DND-41 (cell line): ENCODE results near the gene ZDHHC14.

Experiments
- ATAC-seq: fragments of 200-7000 bp; cut with Tn5 transposase; 3 replicates; pipeline ENCODE4 v1.9.1; 2021; ENCODE audit warnings: low read depth; ENCODE audit not compliant: insufficient read depth
- DNase-seq: peaks from one replicate; pipeline ENCODE4 v3.0.0-alpha.2; 2020
- H2AFZ ChIP-seq: 2 replicates; pipeline ENCODE4 v1.6.0; 2012; ENCODE audit warnings: low read depth, low read length
- H3K27ac ChIP-seq: 2 replicates; pipeline ENCODE4 v1.5.1; 2012; ENCODE audit warnings: low read length, inconsistent platforms
- H3K27me3 ChIP-seq: fragments of 200-600 bp; sonication (generic); 2 replicates; pipeline ENCODE4 v1.6.0; 2012; ENCODE audit warnings: low read length, mild to moderate bottlenecking, inconsistent platforms; ENCODE audit not compliant: insufficient read depth, poor library complexity
- H3K36me3 ChIP-seq: 2 replicates; pipeline ENCODE4 v1.5.1; 2012; ENCODE audit warnings: low read length, inconsistent platforms; ENCODE audit not compliant: insufficient read depth
- H3K4me1 ChIP-seq: 2 replicates; pipeline ENCODE4 v1.5.1; 2012; ENCODE audit warnings: mild to moderate bottlenecking, low read length; ENCODE audit not compliant: insufficient read depth
- H3K4me2 ChIP-seq: 2 replicates; pipeline ENCODE4 v1.6.0; 2012; ENCODE audit warnings: mild to moderate bottlenecking, moderate library complexity, low read length, inconsistent platforms; ENCODE audit not compliant: insufficient read depth
- H3K4me3 ChIP-seq, 2 experiments: fragments of 200-600 bp in 1 of 2; shearing (Covaris generic) in 1 of 2; 2 replicates each; pipeline ENCODE4 v1.5.1; 2012 to 2016; ENCODE audit warnings: inconsistent platforms in 2 of 2, low read length in 2 of 2, mild to moderate bottlenecking in 2 of 2, low read depth in 1 of 2, moderate library complexity in 1 of 2
- H3K79me2 ChIP-seq: 2 replicates; pipeline ENCODE4 v1.6.0; 2012; ENCODE audit warnings: low read length, inconsistent platforms; ENCODE audit not compliant: insufficient read depth
- H3K9ac ChIP-seq: 2 replicates; pipeline ENCODE4 v1.6.0; 2012; ENCODE audit warnings: low read depth, mild to moderate bottlenecking, inconsistent platforms, low read length, moderate library complexity
- H3K9me3 ChIP-seq: 2 replicates; pipeline ENCODE4 v1.5.1; 2012; ENCODE audit warnings: low read length, moderate library complexity, mild to moderate bottlenecking, inconsistent platforms; ENCODE audit not compliant: insufficient read depth, severe bottlenecking
- H4K20me1 ChIP-seq: 2 replicates; pipeline ENCODE4 v1.6.0; 2012; ENCODE audit warnings: low read length; ENCODE audit not compliant: insufficient read depth
- EZH2 ChIP-seq: IDR thresholded peaks from 3 replicates; pipeline ENCODE4 v1.6.1; 2012; ENCODE audit warnings: borderline replicate concordance, low read depth, mild to moderate bottlenecking, moderate library complexity, low read length, inconsistent platforms; ENCODE audit not compliant: severe bottlenecking
- TF ChIP-seq, protein P1 (sequence below): IDR thresholded peaks from 2 replicates; pipeline ENCODE4 v1.5.1; 2012; ENCODE audit warnings: borderline replicate concordance, low read length, moderate library complexity, mild to moderate bottlenecking; ENCODE audit not compliant: poor library complexity, severe bottlenecking; ENCODE audit errors: extremely low read depth

ZDHHC14 gene

DNA sequence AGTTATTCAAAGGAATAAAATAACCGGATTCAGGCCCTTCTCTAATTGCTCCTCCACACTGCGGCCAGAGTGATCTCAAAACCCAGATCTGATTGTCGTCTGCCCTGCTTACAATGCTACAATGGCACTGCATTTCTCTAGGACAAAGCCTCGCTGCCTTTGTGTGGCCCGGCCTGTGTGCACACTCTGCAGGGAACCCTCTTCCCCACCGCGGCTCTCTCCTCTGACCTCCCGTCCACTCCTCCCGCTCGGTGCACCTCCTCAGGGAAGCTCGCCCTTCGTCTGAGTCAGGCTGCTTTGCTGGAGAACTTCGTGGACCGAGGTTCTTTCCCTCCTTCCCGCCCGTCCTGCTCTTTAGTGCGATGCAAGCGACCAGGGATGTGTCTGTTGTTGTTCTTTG, 340.4 kb downstream of the ZDHHC14 start:
- peaks cover 8% of the 10 kb centered on the region for H3K27me3 ChIP-seq
- no peaks in the 10 kb centered on the region for H3K4me1 ChIP-seq
- H2AFZ ChIP-seq, result no peak overlapping the region
- no peak overlapping the region for H3K27ac ChIP-seq
- H3K4me2 ChIP-seq, result no peak overlapping the region
- DNase-seq (no peak), ATAC-seq (no peak)
- H3K9ac ChIP-seq, result no peak overlapping the region
- no peaks in the 10 kb centered on the region for H3K36me3 ChIP-seq
- H4K20me1 ChIP-seq, result no peaks in the 10 kb centered on the region
- H3K79me2 ChIP-seq, result no peaks in the 10 kb centered on the region
- TF ChIP-seq, protein P1, sequence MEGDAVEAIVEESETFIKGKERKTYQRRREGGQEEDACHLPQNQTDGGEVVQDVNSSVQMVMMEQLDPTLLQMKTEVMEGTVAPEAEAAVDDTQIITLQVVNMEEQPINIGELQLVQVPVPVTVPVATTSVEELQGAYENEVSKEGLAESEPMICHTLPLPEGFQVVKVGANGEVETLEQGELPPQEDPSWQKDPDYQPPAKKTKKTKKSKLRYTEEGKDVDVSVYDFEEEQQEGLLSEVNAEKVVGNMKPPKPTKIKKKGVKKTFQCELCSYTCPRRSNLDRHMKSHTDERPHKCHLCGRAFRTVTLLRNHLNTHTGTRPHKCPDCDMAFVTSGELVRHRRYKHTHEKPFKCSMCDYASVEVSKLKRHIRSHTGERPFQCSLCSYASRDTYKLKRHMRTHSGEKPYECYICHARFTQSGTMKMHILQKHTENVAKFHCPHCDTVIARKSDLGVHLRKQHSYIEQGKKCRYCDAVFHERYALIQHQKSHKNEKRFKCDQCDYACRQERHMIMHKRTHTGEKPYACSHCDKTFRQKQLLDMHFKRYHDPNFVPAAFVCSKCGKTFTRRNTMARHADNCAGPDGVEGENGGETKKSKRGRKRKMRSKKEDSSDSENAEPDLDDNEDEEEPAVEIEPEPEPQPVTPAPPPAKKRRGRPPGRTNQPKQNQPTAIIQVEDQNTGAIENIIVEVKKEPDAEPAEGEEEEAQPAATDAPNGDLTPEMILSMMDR, result no peak
- no peak for TF ChIP-seq EZH2
- no peak overlapping the region for H3K4me3 ChIP-seq
- H3K9me3 ChIP-seq, result no peaks in the 10 kb centered on the region

DNA sequence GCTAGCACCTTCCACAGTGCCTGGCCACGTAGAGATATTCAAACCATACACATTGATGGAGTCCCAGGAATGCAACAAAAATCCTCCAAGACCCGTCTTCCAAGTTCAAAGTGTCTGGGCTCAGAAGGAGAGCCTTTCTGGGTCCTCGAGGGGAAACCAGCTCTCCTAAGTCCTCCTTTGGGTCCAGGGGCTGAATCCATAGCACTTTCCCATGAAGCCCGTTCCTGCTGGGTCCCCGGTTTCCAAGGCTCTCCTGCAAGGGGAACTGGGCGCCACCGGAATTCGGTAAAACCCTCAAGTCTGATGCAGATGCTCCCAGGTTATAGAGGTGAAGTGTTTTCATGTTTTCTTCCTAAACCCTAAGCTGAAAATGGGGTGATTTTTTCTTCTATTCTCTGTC, 340.8 kb downstream of the ZDHHC14 start:
- Histone ChIP-seq H3K4me3 (no peak overlapping the region), H3K4me1 (no peaks in the 10 kb centered on the region), H3K9ac (no peak overlapping the region), H3K36me3 (no peaks in the 10 kb centered on the region), H3K27me3 (peaks cover 8% of the 10 kb centered on the region), H3K4me2 (no peak overlapping the region), H4K20me1 (no peaks in the 10 kb centered on the region), H2AFZ (no peak overlapping the region), H3K9me3 (no peaks in the 10 kb centered on the region), H3K79me2 (no peaks in the 10 kb centered on the region), H3K27ac (no peak overlapping the region)
- TF ChIP-seq EZH2, result no peak
- TF ChIP-seq, protein P1, result no peak
- ATAC-seq, result no peak
- no peak for DNase-seq

DNA sequence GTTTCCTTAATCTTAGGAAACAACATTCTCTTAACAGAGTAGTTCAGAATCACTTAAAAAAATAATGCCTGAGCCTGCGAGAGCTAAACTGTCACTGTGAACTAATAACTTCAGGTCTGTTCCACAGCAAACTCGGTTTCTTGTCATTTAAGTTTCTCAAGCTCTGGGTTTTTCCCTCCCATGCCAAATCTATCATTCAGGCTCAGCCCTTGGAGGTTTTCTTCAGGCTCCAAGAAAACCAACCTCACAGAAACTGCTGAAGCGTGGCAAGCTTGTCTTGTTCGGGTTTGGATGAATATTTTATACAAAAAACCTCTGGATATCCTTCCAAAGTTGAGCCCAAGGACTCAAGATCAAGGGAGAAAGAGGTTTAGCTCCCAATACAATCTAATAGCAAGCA, 342.4 kb downstream of the ZDHHC14 start:
- Histone ChIP-seq H2AFZ (no peak overlapping the region), H3K27me3 (peaks cover 8% of the 10 kb centered on the region), H4K20me1 (no peaks in the 10 kb centered on the region), H3K36me3 (no peaks in the 10 kb centered on the region), H3K4me3 (no peak overlapping the region), H3K79me2 (no peaks in the 10 kb centered on the region), H3K9me3 (no peaks in the 10 kb centered on the region), H3K4me2 (no peak overlapping the region), H3K4me1 (no peaks in the 10 kb centered on the region), H3K9ac (no peak overlapping the region), H3K27ac (no peak overlapping the region)
- DNase-seq (no peak), ATAC-seq (no peak)
- TF ChIP-seq, protein P1, result no peak
- no peak for TF ChIP-seq EZH2

DNA sequence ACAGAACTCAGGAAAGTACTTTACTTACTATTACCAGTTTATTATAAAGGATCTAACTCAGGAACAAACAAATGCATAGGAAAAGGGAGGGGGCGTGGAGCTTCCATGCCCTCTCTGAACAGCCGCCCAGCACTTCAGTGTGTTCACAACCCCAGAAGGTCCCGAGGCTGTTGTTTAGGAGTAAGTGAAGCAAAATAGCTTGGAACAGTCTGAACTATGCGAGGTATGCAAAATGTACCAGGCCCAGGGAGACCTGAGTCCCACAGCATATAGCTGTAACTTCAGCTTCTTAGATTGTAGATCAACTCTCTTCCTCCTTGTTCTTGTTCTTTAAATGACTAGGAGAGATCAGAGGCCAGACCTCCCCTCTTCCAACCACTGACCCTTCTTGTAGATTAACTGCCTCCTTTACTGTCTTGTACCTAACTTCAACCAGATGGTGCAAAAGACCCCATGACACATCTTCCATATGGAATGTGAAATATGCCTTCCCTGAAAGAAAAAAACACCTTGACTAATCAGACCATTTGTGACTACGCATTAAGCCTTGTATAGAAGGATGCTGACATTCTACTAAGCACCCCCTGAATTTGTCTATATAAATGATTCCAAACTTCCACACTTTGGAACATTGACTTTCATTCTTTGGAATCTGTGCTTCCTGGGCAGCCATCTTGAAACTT, 343.3 kb downstream of the ZDHHC14 start:
- H3K36me3 ChIP-seq, result no peaks in the 10 kb centered on the region
- no peak overlapping the region for H3K9ac ChIP-seq
- peaks cover 8% of the 10 kb centered on the region for H3K27me3 ChIP-seq
- H3K4me1 ChIP-seq, result no peaks in the 10 kb centered on the region
- H3K79me2 ChIP-seq, result no peaks in the 10 kb centered on the region
- no peak overlapping the region for H3K27ac ChIP-seq
- no peak for DNase-seq
- H3K9me3 ChIP-seq, result no peaks in the 10 kb centered on the region
- no peak for TF ChIP-seq EZH2
- no peak overlapping the region for H3K4me3 ChIP-seq
- H3K4me2 ChIP-seq, result no peak overlapping the region
- no peak overlapping the region for H2AFZ ChIP-seq
- no peak for ATAC-seq
- H4K20me1 ChIP-seq, result no peaks in the 10 kb centered on the region
